ENCODE results near the gene DSE. TPM values are rescaled to one million over a fixed set of nuclear protein-coding genes. Genes with fewer than 3 reads are reported as not detected.

Gene DSE
- total RNA-seq, 4 donors from 2014 or later: 79.5 to 95.5 (median 81.7) TPM

- Histone ChIP-seq H3K4me1 (peaks cover 0 to 25% (median 2%) of the 10 kb centered on the region in 4 donors), H3K27ac (peak overlapping the region in 1 of 4 donors; percentile 16), H3K9me3 (no peaks in the 10 kb centered on the region), H3K27me3 (no peaks in the 10 kb centered on the region), H3K36me3 (peaks cover 0 to 25% (median 0%) of the 10 kb centered on the region in 3 donors), H3K4me3 (no peak overlapping the region)
- no peak for DNase-seq (ENCODE audit: low spot score in 2 of 2)
- 41 to 45% methylated on average over 6 of the region's 6 CpGs for WGBS, 2 donors
- TF ChIP-seq POLR2A (IDR thresholded peaks at IDR 0.05): no peak
- no peak for TF ChIP-seq EP300 (IDR thresholded peaks at IDR 0.05)
- TF ChIP-seq CTCF (IDR thresholded peaks at IDR 0.05): no peak
These were observed 68.1 kb downstream of the DSE start for GRCh38 chr6:116438590-116439448.

- Histone ChIP-seq H3K36me3 (peaks cover 0 to 22% (median 0%) of the 10 kb centered on the region in 3 donors), H3K27ac (peak overlapping the region in 1 of 4 donors; percentile 16), H3K4me1 (peaks cover 0 to 33% (median 5%) of the 10 kb centered on the region in 4 donors), H3K4me3 (no peak overlapping the region), H3K9me3 (no peaks in the 10 kb centered on the region), H3K27me3 (no peaks in the 10 kb centered on the region)
- TF ChIP-seq CTCF (IDR thresholded peaks at IDR 0.05) (no peak), EP300 (IDR thresholded peaks at IDR 0.05) (no peak), POLR2A (IDR thresholded peaks at IDR 0.05) (no peak)
- WGBS, 2 donors: 35 to 70% methylated on average over 1 of the region's 1 CpG
- DNase-seq (ENCODE audit: low spot score in 2 of 2): no peak
These were observed 68.8 kb downstream of the DSE start for GRCh38 chr6:116439522-116440051.

GRCh38 chr6:116443105-116443504, 72.4 kb downstream of the DSE start:
- Histone ChIP-seq H3K4me3 (no peak overlapping the region), H3K4me1 (peaks cover 0 to 52% (median 9%) of the 10 kb centered on the region in 4 donors), H3K27me3 (no peaks in the 10 kb centered on the region), H3K9me3 (no peaks in the 10 kb centered on the region), H3K36me3 (no peaks in the 10 kb centered on the region), H3K27ac (peak overlapping the region in 1 of 4 donors; percentile 11)
- 76 to 78% methylated on average over 2 of the region's 2 CpGs for whole genome bisulfite sequencing, 2 donors
- DNase-seq (ENCODE audit: low spot score in 2 of 2): no peak
- TF ChIP-seq EP300 (IDR thresholded peaks at IDR 0.05): no peak
- TF ChIP-seq CTCF (IDR thresholded peaks at IDR 0.05): no peak
- no peak for TF ChIP-seq POLR2A (IDR thresholded peaks at IDR 0.05)

GRCh38 chr6:116444092-116444491, 73.3 kb downstream of the DSE start:
- no peaks in the 10 kb centered on the region for H3K36me3 ChIP-seq
- no peaks in the 10 kb centered on the region for H3K9me3 ChIP-seq
- WGBS, 2 donors: 26 to 36% methylated on average over 3 of the region's 3 CpGs
- H3K4me3 ChIP-seq: no peak overlapping the region
- H3K27ac ChIP-seq: peak overlapping the region in 1 of 4 donors; percentile 30
- DNase-seq (ENCODE audit: low spot score in 2 of 2): no peak
- peaks cover 0 to 46% (median 9%) of the 10 kb centered on the region in 4 donors for H3K4me1 ChIP-seq
- TF ChIP-seq EP300 (IDR thresholded peaks at IDR 0.05) (no peak), CTCF (IDR thresholded peaks at IDR 0.05) (peak; percentile 36 to 45 (median 37)), POLR2A (IDR thresholded peaks at IDR 0.05) (no peak)
- no peaks in the 10 kb centered on the region for H3K27me3 ChIP-seq

- no peak overlapping the region for H3K4me3 ChIP-seq
- H3K36me3 ChIP-seq: no peaks in the 10 kb centered on the region
- no peaks in the 10 kb centered on the region for H3K9me3 ChIP-seq
- H3K27me3 ChIP-seq: no peaks in the 10 kb centered on the region
- H3K4me1 ChIP-seq: peaks cover 0 to 41% (median 9%) of the 10 kb centered on the region in 4 donors
- no peak overlapping the region for H3K27ac ChIP-seq
- WGBS, 2 donors: 71 to 90% methylated on average over 1 of the region's 1 CpG
- TF ChIP-seq CTCF (IDR thresholded peaks at IDR 0.05) (no peak), POLR2A (IDR thresholded peaks at IDR 0.05) (no peak), EP300 (IDR thresholded peaks at IDR 0.05) (no peak)
- DNase-seq (ENCODE audit: low spot score in 2 of 2): no peak
These were observed 73.8 kb downstream of the DSE start for GRCh38 chr6:116444575-116444974.
